ENCODE measurements around the gene BCL2A1. TPM values are rescaled to one million over a fixed set of nuclear protein-coding genes. Genes with fewer than 3 reads are reported as not detected.
"Not testable (repeated sequence)": the region's sequence is repeated elsewhere in the genome, so short reads cannot be mapped to it uniquely, and the experiment has no call there.

The BCL2A1 gene
- 10 to 100 TPM; 12.0 to 13.8 TPM for total RNA-seq

- peaks cover 55% of the 10 kb centered on the region for H3K4me1 Mint-ChIP-seq
- peak within 1 kb of the TSS; percentile 84 for H3K4me3 Mint-ChIP-seq
- DNase-seq (peak; percentile 75), ATAC-seq (peak; percentile 68)
- H3K27me3 Mint-ChIP-seq: no peaks in the 10 kb centered on the region
- H3K9me3 Mint-ChIP-seq (ENCODE audit: low read depth): no peaks in the 10 kb centered on the region
- H3K36me3 Mint-ChIP-seq: peaks cover 4% of the 10 kb centered on the region
- CTCF ChIA-PET: interaction anchor here (0.8 kb wide), 1 partner anchor 47 kb away, joined by 3 read pairs; no protein-coding TSS in a partner anchor
- peak within 1 kb of the TSS; percentile 87 for H3K27ac Mint-ChIP-seq
These were observed at the start of gene BCL2A1 for GRCh38 chr15:79970624-79971434. Gene BCL2A1, minus strand, starts transcription at chr15:79971196. Its CDS starts 77 bp downstream, at chr15:79971119.

- Mint-ChIP-seq H3K27ac (no peak overlapping the region), H3K4me1 (peaks cover 24% of the 10 kb centered on the region), H3K36me3 (peaks cover 10% of the 10 kb centered on the region), H3K9me3 (ENCODE audit: low read depth) (peaks cover 6% of the 10 kb centered on the region), H3K4me3 (no peak overlapping the region), H3K27me3 (no peaks in the 10 kb centered on the region)
- DNase-seq (peak; percentile 15), ATAC-seq (no peak)
- CTCF ChIA-PET: no interaction called here
These were observed 49.7 kb upstream of the BCL2A1 start for GRCh38 chr15:80020731-80021130.

GRCh38 chr15:80020149-80020548 is 49.2 kb upstream of the BCL2A1 start:
- CTCF ChIA-PET; DNase-seq; H3K27ac Mint-ChIP-seq; H3K9me3 Mint-ChIP-seq (ENCODE audit: low read depth); H3K27me3 Mint-ChIP-seq; ATAC-seq; H3K4me3 Mint-ChIP-seq: not testable (repeated sequence)
- Mint-ChIP-seq H3K36me3 (peaks cover 10% of the 10 kb centered on the region), H3K4me1 (peaks cover 23% of the 10 kb centered on the region)

GRCh38 chr15:80019168-80019745 is 48.3 kb upstream of the BCL2A1 start:
- CTCF ChIA-PET: interaction anchor here (1.8 kb wide), 1 partner anchor 166 kb away, joined by 3 read pairs; no protein-coding TSS in a partner anchor
- H3K36me3 Mint-ChIP-seq: peaks cover 10% of the 10 kb centered on the region
- H3K9me3 Mint-ChIP-seq (ENCODE audit: low read depth): peaks cover 6% of the 10 kb centered on the region
- no peak overlapping the region for H3K4me3 Mint-ChIP-seq
- no peak overlapping the region for H3K27ac Mint-ChIP-seq
- DNase-seq: peak; percentile 15
- no peak for ATAC-seq
- no peaks in the 10 kb centered on the region for H3K27me3 Mint-ChIP-seq
- H3K4me1 Mint-ChIP-seq: peaks cover 23% of the 10 kb centered on the region

GRCh38 chr15:80017139-80017538 is 46.1 kb upstream of the BCL2A1 start:
- H3K4me1 Mint-ChIP-seq: peaks cover 12% of the 10 kb centered on the region
- not testable (repeated sequence) for H3K36me3 Mint-ChIP-seq; H3K27ac Mint-ChIP-seq; H3K4me3 Mint-ChIP-seq; ATAC-seq; DNase-seq; H3K9me3 Mint-ChIP-seq (ENCODE audit: low read depth); H3K27me3 Mint-ChIP-seq
- CTCF ChIA-PET: interaction anchor here (1.8 kb wide), 1 partner anchor 164 kb away, joined by 3 read pairs; no protein-coding TSS in a partner anchor

GRCh38 chr15:80016506-80016905 is 45.5 kb upstream of the BCL2A1 start:
- CTCF ChIA-PET; H3K4me3 Mint-ChIP-seq; DNase-seq; H3K36me3 Mint-ChIP-seq; ATAC-seq; H3K9me3 Mint-ChIP-seq (ENCODE audit: low read depth); H3K27ac Mint-ChIP-seq; H3K27me3 Mint-ChIP-seq: not testable (repeated sequence)
- peaks cover 10% of the 10 kb centered on the region for H3K4me1 Mint-ChIP-seq

- Mint-ChIP-seq H3K27ac (no peak overlapping the region), H3K4me3 (no peak overlapping the region), H3K4me1 (peaks cover 12% of the 10 kb centered on the region), H3K36me3 (no peaks in the 10 kb centered on the region), H3K27me3 (no peaks in the 10 kb centered on the region), H3K9me3 (ENCODE audit: low read depth) (no peaks in the 10 kb centered on the region)
- ATAC-seq (no peak), DNase-seq (no peak)
- CTCF ChIA-PET: no interaction called here
These were observed 44.2 kb upstream of the BCL2A1 start for GRCh38 chr15:80015156-80015555.

- not testable (repeated sequence) for H3K27me3 Mint-ChIP-seq, H3K27ac Mint-ChIP-seq
These were observed 43.2 kb upstream of the BCL2A1 start for GRCh38 chr15:80014186-80014585.

GRCh38 chr15:80012060-80012726 is 41.2 kb upstream of the BCL2A1 start:
- ATAC-seq (no peak), DNase-seq (no peak)
- Mint-ChIP-seq H3K27ac (no peak overlapping the region), H3K4me1 (peaks cover 14% of the 10 kb centered on the region), H3K27me3 (no peaks in the 10 kb centered on the region), H3K36me3 (no peaks in the 10 kb centered on the region), H3K4me3 (no peak overlapping the region), H3K9me3 (ENCODE audit: low read depth) (peaks cover 3% of the 10 kb centered on the region)
- CTCF ChIA-PET: interaction anchor here (0.6 to 1.3 kb wide), 2 partner anchors 20 to 159 kb away, joined by 3 to 4 read pairs; no protein-coding TSS in a partner anchor

More at GRCh38 chr15:80014186-80014585, 43.2 kb upstream of the BCL2A1 start:
- H3K4me1 Mint-ChIP-seq: peaks cover 11% of the 10 kb centered on the region
- DNase-seq; H3K4me3 Mint-ChIP-seq; H3K9me3 Mint-ChIP-seq (ENCODE audit: low read depth); ATAC-seq; H3K36me3 Mint-ChIP-seq: not testable (repeated sequence)
- CTCF ChIA-PET: interaction anchor here (1.0 kb wide), 1 partner anchor 21 kb away, joined by 3 read pairs; no protein-coding TSS in a partner anchor

GRCh38 chr15:80011596-80011995 is 40.6 kb upstream of the BCL2A1 start:
- Mint-ChIP-seq H3K4me3 (no peak overlapping the region), H3K36me3 (no peaks in the 10 kb centered on the region), H3K27ac (no peak overlapping the region), H3K4me1 (peaks cover 14% of the 10 kb centered on the region), H3K9me3 (ENCODE audit: low read depth) (peaks cover 3% of the 10 kb centered on the region), H3K27me3 (no peaks in the 10 kb centered on the region)
- no peak for ATAC-seq
- CTCF ChIA-PET: no interaction called here
- no peak for DNase-seq

- peaks cover 14% of the 10 kb centered on the region for H3K4me1 Mint-ChIP-seq
- H3K4me3 Mint-ChIP-seq; H3K27ac Mint-ChIP-seq; CTCF ChIA-PET; DNase-seq; H3K36me3 Mint-ChIP-seq; ATAC-seq; H3K9me3 Mint-ChIP-seq (ENCODE audit: low read depth); H3K27me3 Mint-ChIP-seq: not testable (repeated sequence)
These were observed 40.1 kb upstream of the BCL2A1 start for GRCh38 chr15:80011041-80011523.

GRCh38 chr15:80010131-80010673 is 39.2 kb upstream of the BCL2A1 start:
- Mint-ChIP-seq H3K9me3 (ENCODE audit: low read depth) (peaks cover 3% of the 10 kb centered on the region), H3K36me3 (no peaks in the 10 kb centered on the region), H3K27ac (no peak overlapping the region), H3K4me1 (peaks cover 14% of the 10 kb centered on the region), H3K4me3 (no peak overlapping the region), H3K27me3 (no peaks in the 10 kb centered on the region)
- CTCF ChIA-PET: no interaction called here
- no peak for ATAC-seq
- no peak for DNase-seq

- CTCF ChIA-PET: interaction anchor here (1.0 to 2.4 kb wide), 2 partner anchors 16 to 626 kb away, joined by 3 to 5 read pairs; no protein-coding TSS in a partner anchor
- no peak overlapping the region for H3K4me3 Mint-ChIP-seq
- H3K4me1 Mint-ChIP-seq: peaks cover 14% of the 10 kb centered on the region
- ATAC-seq (no peak), DNase-seq (no peak)
- H3K27me3 Mint-ChIP-seq: no peaks in the 10 kb centered on the region
- H3K27ac Mint-ChIP-seq: no peak overlapping the region
- H3K36me3 Mint-ChIP-seq: no peaks in the 10 kb centered on the region
- peaks cover 3% of the 10 kb centered on the region for H3K9me3 Mint-ChIP-seq (ENCODE audit: low read depth)
These were observed 36.5 kb upstream of the BCL2A1 start for GRCh38 chr15:80007532-80007931.

Measured in activated CD8-positive, alpha-beta memory T cell treated with anti-CD3 and anti-CD28 coated beads, Interleukin-2, amount 10 ng/mL, durations not matched to agents 7 days and 5 days (primary cell).